Measurements from ENCODE around the gene INF2.

- TF ChIP-seq CTCF (conservative IDR thresholded peaks at IDR 0.05; ENCODE audit: low read depth, low read length) (no peak), EZH2 (IDR thresholded peaks at IDR 0.05; ENCODE audit: borderline replicate concordance, low read depth, low read length, poor library complexity, severe bottlenecking) (no peak)
Measured at GRCh38 chr14:104769324-104770071, 80.1 kb downstream of the INF2 start.
